Esophagus muscularis mucosa (tissue), 4 donors: ENCODE measurements around the gene MED29.

ENCODE experiments used
- EP300 ChIP-seq: sonication (generic); formaldehyde crosslinking; IDR thresholded peaks from one replicate; pipeline ENCODE4 v1.6.1; 2017; ENCODE audit warnings: antibody characterized with exemption
- POLR2A ChIP-seq: fragments of 450-650 bp; IDR thresholded peaks from one replicate; pipeline ENCODE4 v1.6.1; 2017; ENCODE audit warnings: antibody characterized with exemption, moderate library complexity, mild to moderate bottlenecking, low read depth
- POLR2AphosphoS5 ChIP-seq, 2 donors: sonication (generic); formaldehyde crosslinking; IDR thresholded peaks; one replicate each; pipeline ENCODE4 v1.6.1; 2017; ENCODE audit warnings: antibody characterized with exemption in 2 of 2
- TF ChIP-seq, protein P1 (sequence below), 3 experiments: fragments of 200-600 bp in 2 of 3; fragments of 450-650 bp in 1 of 3; sonication (generic) in 2 of 3; IDR thresholded peaks; one replicate each; pipeline ENCODE4 v1.5.1; 2017 to 2019; ENCODE audit warnings: antibody characterized with exemption in 3 of 3, mild to moderate bottlenecking in 2 of 3, moderate library complexity in 1 of 3

GRCh38 chr19:39382991-39383828, 8.0 kb upstream of the MED29 start:
- TF ChIP-seq, protein P1, sequence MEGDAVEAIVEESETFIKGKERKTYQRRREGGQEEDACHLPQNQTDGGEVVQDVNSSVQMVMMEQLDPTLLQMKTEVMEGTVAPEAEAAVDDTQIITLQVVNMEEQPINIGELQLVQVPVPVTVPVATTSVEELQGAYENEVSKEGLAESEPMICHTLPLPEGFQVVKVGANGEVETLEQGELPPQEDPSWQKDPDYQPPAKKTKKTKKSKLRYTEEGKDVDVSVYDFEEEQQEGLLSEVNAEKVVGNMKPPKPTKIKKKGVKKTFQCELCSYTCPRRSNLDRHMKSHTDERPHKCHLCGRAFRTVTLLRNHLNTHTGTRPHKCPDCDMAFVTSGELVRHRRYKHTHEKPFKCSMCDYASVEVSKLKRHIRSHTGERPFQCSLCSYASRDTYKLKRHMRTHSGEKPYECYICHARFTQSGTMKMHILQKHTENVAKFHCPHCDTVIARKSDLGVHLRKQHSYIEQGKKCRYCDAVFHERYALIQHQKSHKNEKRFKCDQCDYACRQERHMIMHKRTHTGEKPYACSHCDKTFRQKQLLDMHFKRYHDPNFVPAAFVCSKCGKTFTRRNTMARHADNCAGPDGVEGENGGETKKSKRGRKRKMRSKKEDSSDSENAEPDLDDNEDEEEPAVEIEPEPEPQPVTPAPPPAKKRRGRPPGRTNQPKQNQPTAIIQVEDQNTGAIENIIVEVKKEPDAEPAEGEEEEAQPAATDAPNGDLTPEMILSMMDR (IDR thresholded peaks at IDR 0.05) = no peak
- TF ChIP-seq POLR2AphosphoS5 (IDR thresholded peaks at IDR 0.05) (no peak), POLR2A (no peak), EP300 (no peak)
